ENCODE data around the gene PIK3CA. TPM values are rescaled to one million over a fixed set of nuclear protein-coding genes. Genes with fewer than 3 reads are reported as not detected.
"Not testable (repeated sequence)": the region's sequence is repeated elsewhere in the genome, so short reads cannot be mapped to it uniquely, and the experiment has no call there.

The PIK3CA gene
- total RNA-seq, 2 experiments from 2014 or later, result 9.0 to 17.8 TPM

DNA sequence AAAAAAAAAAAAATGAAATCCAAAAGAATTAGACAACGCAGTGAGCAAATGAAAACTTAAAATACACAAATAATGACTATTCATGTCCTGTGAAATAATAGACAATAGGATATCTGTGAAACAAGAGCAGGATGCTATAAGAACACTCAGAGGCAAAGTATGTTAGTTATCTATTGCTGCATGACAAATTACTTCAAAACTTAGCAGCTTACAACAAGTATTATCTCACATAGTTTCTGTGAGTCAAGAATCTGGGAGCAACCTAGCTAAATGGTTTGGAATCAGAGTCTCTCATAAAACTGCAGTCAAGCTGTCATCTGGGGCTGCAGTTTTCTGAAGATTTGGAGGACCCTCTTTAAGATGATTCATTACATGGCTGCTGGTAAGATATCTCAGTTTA, 40.1 kb upstream of the PIK3CA start:
- no TSS peak for BruUV-seq (replicated peaks)
- no peak for TF ChIP-seq CTCF (conservative IDR thresholded peaks at IDR 0.05; ENCODE audit: low read length)
- no peaks in the 10 kb centered on the region for H4K20me1 ChIP-seq (ENCODE audit: insufficient read depth, low read length)
- no peak overlapping the region for H2AFZ ChIP-seq (ENCODE audit: low read length)
- no peaks in the 10 kb centered on the region for H3K9me2 ChIP-seq (ENCODE audit: insufficient read depth, low read length)
- H3K4me3 ChIP-seq (ENCODE audit: low read depth, low read length, poor library complexity, severe bottlenecking), result no peak overlapping the region
- CTCF ChIA-PET (ENCODE audit: unreplicated experiment), result no interaction called here
- H3K4me1 ChIP-seq (ENCODE audit: insufficient read depth, low read length, poor library complexity, severe bottlenecking), result no peaks in the 10 kb centered on the region
- H3K79me2 ChIP-seq (ENCODE audit: insufficient read depth, low read depth, low read length), result no peaks in the 10 kb centered on the region
- POLR2A ChIA-PET, result interaction anchor here (0.6 to 1.0 kb wide), 4 partner anchors 9 to 207 kb away, joined by 3 read pairs; no protein-coding TSS in a partner anchor
- no peak overlapping the region for H3K4me2 ChIP-seq (ENCODE audit: low read length)
- intact Hi-C loops (cut with micrococcal nuclease; ENCODE audit: unreplicated experiment), result no loop called here
- no peak overlapping the region for H3K27ac ChIP-seq (ENCODE audit: low read depth, low read length, poor library complexity, severe bottlenecking)
- H3K36me3 ChIP-seq (ENCODE audit: insufficient read depth, low read length), result no peaks in the 10 kb centered on the region
- H3K9me3 ChIP-seq (ENCODE audit: low read length), result no peaks in the 10 kb centered on the region
- DNase-seq (ENCODE audit: low spot score), result no peak

GRCh38 chr3:179113903-179114302, 34.3 kb upstream of the PIK3CA start:
- Histone ChIP-seq H3K27ac (ENCODE audit: low read depth, low read length, poor library complexity, severe bottlenecking) (no peak overlapping the region), H3K4me1 (ENCODE audit: insufficient read depth, low read length, poor library complexity, severe bottlenecking) (no peaks in the 10 kb centered on the region), H2AFZ (ENCODE audit: low read length) (no peak overlapping the region), H3K4me2 (ENCODE audit: low read length) (no peak overlapping the region), H3K79me2 (ENCODE audit: insufficient read depth, low read depth, low read length) (no peaks in the 10 kb centered on the region), H3K9me3 (ENCODE audit: low read length) (no peaks in the 10 kb centered on the region), H4K20me1 (ENCODE audit: insufficient read depth, low read length) (no peaks in the 10 kb centered on the region), H3K9me2 (ENCODE audit: insufficient read depth, low read length) (no peaks in the 10 kb centered on the region), H3K4me3 (ENCODE audit: low read depth, low read length, poor library complexity, severe bottlenecking) (no peak overlapping the region), H3K36me3 (ENCODE audit: insufficient read depth, low read length) (no peaks in the 10 kb centered on the region)
- intact Hi-C loops (cut with micrococcal nuclease; ENCODE audit: unreplicated experiment), result no loop called here
- ChIA-PET POLR2A (no interaction called here), CTCF (ENCODE audit: unreplicated experiment) (no interaction called here)
- BruUV-seq (replicated peaks), result no TSS peak
- TF ChIP-seq EZH2phosphoT487 (IDR thresholded peaks at IDR 0.05; ENCODE audit: borderline replicate concordance, low read depth, low read length) (no peak), CTCF (conservative IDR thresholded peaks at IDR 0.05; ENCODE audit: low read length) (no peak)
- no peak for DNase-seq (ENCODE audit: low spot score)

DNA sequence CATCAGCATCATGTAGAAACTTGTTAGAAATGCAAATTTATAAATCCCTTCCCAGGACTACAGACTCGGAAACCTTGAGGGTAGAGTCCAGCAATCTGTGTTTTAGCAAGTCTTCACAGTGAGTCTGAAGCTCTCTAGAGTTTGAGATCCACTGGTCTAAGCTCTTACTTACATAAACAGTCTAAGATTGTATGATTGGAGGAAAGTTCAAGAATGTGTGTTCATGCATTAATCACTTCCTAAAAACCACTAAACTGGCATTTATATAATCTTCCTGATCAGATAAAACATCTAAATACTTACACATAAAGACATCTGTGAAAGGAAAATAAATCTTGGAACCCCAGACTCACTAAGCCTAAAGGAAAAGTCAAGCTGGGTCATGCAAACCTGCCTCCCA, 32.7 kb upstream of the PIK3CA start:
- intact Hi-C loops (cut with micrococcal nuclease; ENCODE audit: unreplicated experiment); H3K27ac ChIP-seq (ENCODE audit: low read depth, low read length, poor library complexity, severe bottlenecking); H3K4me3 ChIP-seq (ENCODE audit: low read depth, low read length, poor library complexity, severe bottlenecking); H4K20me1 ChIP-seq (ENCODE audit: insufficient read depth, low read length); H3K36me3 ChIP-seq (ENCODE audit: insufficient read depth, low read length); H3K4me2 ChIP-seq (ENCODE audit: low read length); DNase-seq (ENCODE audit: low spot score); H3K79me2 ChIP-seq (ENCODE audit: insufficient read depth, low read depth, low read length); BruUV-seq (replicated peaks); H2AFZ ChIP-seq (ENCODE audit: low read length); H3K9me2 ChIP-seq (ENCODE audit: insufficient read depth, low read length); H3K4me1 ChIP-seq (ENCODE audit: insufficient read depth, low read length, poor library complexity, severe bottlenecking); H3K9me3 ChIP-seq (ENCODE audit: low read length): not testable (repeated sequence)
- ChIA-PET CTCF (ENCODE audit: unreplicated experiment) (interaction anchor here (0.5 kb wide), 1 partner anchor 230 kb away, joined by 3 read pairs; no protein-coding TSS in a partner anchor), POLR2A (interaction anchor here (0.6 to 1.2 kb wide), 2 partner anchors 21 to 52 kb away, joined by 3 to 4 read pairs; no protein-coding TSS in a partner anchor)

Measured in OCI-LY7 (cell line).